Lung (tissue), 12 donors: ENCODE data around the gene CHMP1B. TPM values are rescaled to one million over a fixed set of nuclear protein-coding genes. Genes with fewer than 3 reads are reported as not detected.

Experiments
- ATAC-seq: fragments of 200-7000 bp; cut with Tn5 transposase; one replicate; pipeline ENCODE4 v1.9.1; 2020; ENCODE audit warnings: moderate number of reproducible peaks; ENCODE audit not compliant: insufficient read depth, low FRiP score
- DNase-seq, 3 donors: peaks; one replicate each; pipeline ENCODE4 v3.0.0-alpha.2; 2013 to 2017
- H3K27ac ChIP-seq, 2 donors: one replicate each; pipeline ENCODE4 v1.5.1; 2013; ENCODE audit warnings: mild to moderate bottlenecking in 2 of 2, moderate library complexity in 2 of 2, control low read depth in 1 of 2, inconsistent platforms in 1 of 2, low read depth in 1 of 2, low read length in 1 of 2
- H3K27me3 ChIP-seq, 3 donors: one replicate each; pipeline ENCODE4 v1.5.1; 2013; ENCODE audit warnings: low read length in 2 of 3; ENCODE audit not compliant: control insufficient read depth in 3 of 3, insufficient read depth in 3 of 3
- H3K36me3 ChIP-seq, 4 donors: one replicate each; pipeline ENCODE4 v1.5.1; 2013; ENCODE audit warnings: low read length in 4 of 4, mild to moderate bottlenecking in 1 of 4, moderate library complexity in 1 of 4; ENCODE audit not compliant: control insufficient read depth in 4 of 4, insufficient read depth in 4 of 4
- H3K4me1 ChIP-seq, 5 donors: one replicate each; pipeline ENCODE4 v1.5.1; 2013; ENCODE audit warnings: low read length in 5 of 5, mild to moderate bottlenecking in 2 of 5, moderate library complexity in 1 of 5; ENCODE audit not compliant: control insufficient read depth in 5 of 5, insufficient read depth in 5 of 5
- H3K4me3 ChIP-seq: one replicate; pipeline ENCODE4 v1.5.1; 2013; ENCODE audit warnings: mild to moderate bottlenecking, control low read depth, moderate library complexity
- H3K9ac ChIP-seq, 2 donors: one replicate each; pipeline ENCODE4 v1.5.1; 2013; ENCODE audit warnings: low read length in 2 of 2, control low read depth in 1 of 2; ENCODE audit not compliant: insufficient read depth in 1 of 2
- H3K9me3 ChIP-seq, 4 donors: one replicate each; pipeline ENCODE4 v1.5.1; 2013; ENCODE audit warnings: low read length in 3 of 4, mild to moderate bottlenecking in 1 of 4, moderate library complexity in 1 of 4; ENCODE audit not compliant: control insufficient read depth in 4 of 4, insufficient read depth in 3 of 4
- CTCF ChIP-seq: IDR thresholded peaks from 2 replicates; pipeline ENCODE4 v1.5.1; 2012; ENCODE audit warnings: mild to moderate bottlenecking; ENCODE audit errors: control extremely low read depth, extremely low read depth
- WGBS, 2 donors: extraction: QIAGEN DNeasy Blood & Tissue Kit; methylation state at CpG; one replicate each; pipeline ENCODE4 v1.1.7; 2013; 5-methylcytosine and 5-hydroxymethylcytosine counted together
- polyA plus RNA-seq, 2 donors: library from polyadenylated mRNA; stranded (reverse); fragments of 200-250 nt; gene quantifications; one replicate each; pipeline ENCODE4 v1.2.1, GENCODE V29; 2013
- total RNA-seq, 2 donors: library from RNA; depleted of rRNA in 1 of 2; stranded (reverse); fragments of >200 nt in 1 of 2; gene quantifications; one replicate each; pipeline ENCODE4 v1.2.1, GENCODE V29; 2014 to 2021
- donor health status: control.
- donor health status: control.
- donor health status: Bipolar disorder and iron deficiency.
- donor health status: healthy.
- donor health status: DM: yes; HTN: yes; CAD: no.

CHMP1B gene
- total and polyA plus RNA-seq, 4 donors: 34.6 to 56.2 (median 40.3) TPM

- Histone ChIP-seq H3K36me3 (no peaks in the 10 kb centered on the region), H3K27ac (no peak overlapping the region), H3K4me3 (no peak overlapping the region), H3K4me1 (no peaks in the 10 kb centered on the region), H3K9me3 (no peaks in the 10 kb centered on the region), H3K9ac (no peak overlapping the region), H3K27me3 (no peaks in the 10 kb centered on the region)
- WGBS, 2 donors: 84 to 87% methylated on average over 17 of the region's 17 CpGs
- ATAC-seq (no peak), DNase-seq (no peak)
- TF ChIP-seq CTCF: no peak
Measured at GRCh38 chr18:11818486-11819203, 32.6 kb upstream of the CHMP1B start.

DNA sequence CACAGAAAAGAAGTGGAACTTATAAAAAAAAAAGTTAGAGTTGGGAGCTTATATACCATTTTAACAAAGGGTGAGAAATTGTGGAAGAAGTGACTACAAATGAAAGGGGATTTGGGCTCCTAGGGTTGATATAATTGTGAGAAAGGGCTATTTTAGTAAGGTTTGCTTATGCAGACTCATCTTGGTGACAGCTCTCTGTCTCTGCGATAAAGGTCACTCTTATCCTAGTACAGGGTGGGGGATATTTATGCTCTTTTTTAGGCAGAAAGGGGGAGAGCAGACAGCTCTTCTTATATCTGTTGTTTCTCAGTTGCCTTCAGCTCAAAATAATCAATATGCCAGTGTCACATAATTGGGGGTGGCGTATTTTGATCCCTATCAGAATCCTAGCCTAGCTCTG, 31.3 kb upstream of the CHMP1B start:
- Histone ChIP-seq H3K27me3 (no peaks in the 10 kb centered on the region), H3K9me3 (no peaks in the 10 kb centered on the region), H3K4me3 (no peak overlapping the region), H3K4me1 (no peaks in the 10 kb centered on the region), H3K9ac (no peak overlapping the region), H3K27ac (no peak overlapping the region), H3K36me3 (no peaks in the 10 kb centered on the region)
- no peak for TF ChIP-seq CTCF
- DNase-seq (no peak), ATAC-seq (no peak)
- 92 to 95% methylated on average over 2 of the region's 2 CpGs for WGBS, 2 donors

GRCh38 chr18:11820697-11821096, 30.5 kb upstream of the CHMP1B start:
- no peak overlapping the region for H3K27ac ChIP-seq
- H3K36me3 ChIP-seq: no peaks in the 10 kb centered on the region
- H3K9me3 ChIP-seq: no peaks in the 10 kb centered on the region
- H3K9ac ChIP-seq: no peak overlapping the region
- no peak overlapping the region for H3K4me3 ChIP-seq
- no peak for DNase-seq
- H3K4me1 ChIP-seq: no peaks in the 10 kb centered on the region
- ATAC-seq: no peak
- no peaks in the 10 kb centered on the region for H3K27me3 ChIP-seq
- WGBS, 2 donors: 47 to 80% methylated on average over 2 of the region's 2 CpGs
- no peak for TF ChIP-seq CTCF

DNA sequence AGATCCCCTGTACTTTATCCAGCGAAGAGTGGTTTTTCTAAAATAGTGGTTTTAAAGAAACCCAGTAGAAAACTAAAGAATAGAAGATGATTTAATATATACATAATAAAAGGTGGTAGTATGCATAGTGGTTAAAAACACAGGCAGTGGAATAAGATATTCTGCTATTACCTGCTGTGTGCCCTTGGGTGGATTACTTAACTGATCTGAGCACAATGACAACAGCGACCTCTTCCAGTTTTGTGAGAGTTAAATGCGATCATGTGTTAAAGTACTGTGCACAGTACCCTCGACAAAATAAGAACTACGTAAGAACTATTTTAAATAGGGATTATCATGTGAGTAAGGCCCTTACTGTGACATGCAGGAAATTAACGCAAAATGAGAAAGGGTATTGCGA, 30.0 kb upstream of the CHMP1B start:
- no peaks in the 10 kb centered on the region for H3K4me1 ChIP-seq
- H3K9me3 ChIP-seq: no peaks in the 10 kb centered on the region
- TF ChIP-seq CTCF: no peak
- H3K4me3 ChIP-seq: no peak overlapping the region
- no peaks in the 10 kb centered on the region for H3K27me3 ChIP-seq
- 91 to 93% methylated on average over 7 of the region's 7 CpGs for WGBS, 2 donors
- ATAC-seq (no peak), DNase-seq (no peak)
- no peak overlapping the region for H3K9ac ChIP-seq
- no peaks in the 10 kb centered on the region for H3K36me3 ChIP-seq
- H3K27ac ChIP-seq: no peak overlapping the region
